Stimulated activated CD8-positive, alpha-beta memory T cell treated with anti-CD3 and anti-CD28 coated beads, Interleukin-12 subunit alpha, Interleukin-12 subunit beta, amount 100 ng/mL, for 1 hour (primary cell): ENCODE data around the gene PSMC6.
A peak's percentile ranks its signal among the peaks of the same experiment; 100 is the strongest.

ENCODE experiments used
- DNase-seq: peaks from one replicate; pipeline ENCODE4 v3.0.0-alpha.2; 2020; ENCODE audit warnings: low read depth

PSMC6 gene

DNA sequence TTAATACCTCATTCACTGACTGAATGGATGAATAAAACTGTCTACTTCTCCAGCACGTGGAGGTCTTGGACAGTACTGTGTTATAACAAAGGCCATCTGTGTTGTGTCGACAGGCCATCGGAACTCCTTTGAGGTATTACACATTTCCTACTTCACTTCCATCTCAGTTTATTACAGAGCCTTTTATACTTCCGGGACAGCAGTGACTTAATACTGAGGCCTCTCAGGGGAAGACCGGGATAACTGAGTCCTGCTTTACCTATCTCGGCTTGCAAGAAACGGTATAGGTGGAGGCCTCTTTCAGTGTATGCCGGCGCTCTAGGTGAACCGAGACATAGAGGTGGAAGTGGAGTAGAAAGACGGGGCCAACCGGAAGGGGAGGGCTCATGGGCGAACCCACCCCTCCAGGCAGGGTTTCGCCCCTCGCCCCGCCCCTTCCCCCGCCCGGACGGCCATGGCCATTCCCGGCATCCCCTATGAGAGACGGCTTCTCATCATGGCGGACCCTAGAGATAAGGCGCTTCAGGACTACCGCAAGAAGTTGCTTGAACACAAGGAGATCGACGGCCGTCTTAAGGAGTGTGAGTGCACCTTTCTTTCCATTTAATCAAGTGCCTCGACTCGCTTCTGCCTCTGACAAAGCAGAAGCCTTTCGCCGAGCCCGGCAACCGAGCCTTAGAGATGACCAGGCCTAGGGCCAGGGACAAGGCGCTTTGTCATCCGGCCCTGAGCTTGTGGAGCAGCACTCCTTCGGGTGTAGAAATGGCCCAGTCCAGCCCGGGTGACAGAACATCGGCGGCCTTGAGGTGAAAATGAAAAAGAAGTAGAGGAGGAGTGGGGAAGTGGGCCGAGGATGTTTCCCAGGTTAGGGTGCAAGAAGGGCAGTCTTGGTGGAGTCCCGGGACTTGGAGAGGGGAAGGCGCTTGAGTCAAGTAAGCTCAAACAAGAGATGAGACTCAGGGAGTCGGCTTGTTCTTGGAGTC lies at the start of gene PSMC6:
Gene PSMC6, plus strand, starts transcription at position 477 of the 983 bp plus-strand sequence. Its CDS starts 20 bp downstream, at position 497.
- peak; percentile 91 for DNase-seq

DNA sequence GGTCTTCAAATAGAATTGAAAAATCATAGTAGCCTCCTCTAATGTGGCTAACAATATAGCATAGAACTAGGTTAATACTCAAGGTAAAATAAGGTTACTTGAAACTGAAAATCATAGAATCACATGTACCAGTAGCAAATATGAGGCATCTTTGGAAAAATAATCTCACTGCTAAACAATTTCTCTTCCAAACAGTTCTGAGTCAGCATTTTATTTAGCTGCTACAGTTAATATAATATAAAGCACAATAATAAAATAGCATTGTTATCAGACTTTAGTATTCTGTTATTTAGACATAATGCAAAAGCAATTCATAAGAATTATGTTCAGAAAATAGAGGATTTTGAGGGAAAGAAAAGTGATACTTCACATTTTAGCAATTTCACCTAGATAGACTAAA lies 46.7 kb upstream of the PSMC6 start:
- DNase-seq = no peak

DNA sequence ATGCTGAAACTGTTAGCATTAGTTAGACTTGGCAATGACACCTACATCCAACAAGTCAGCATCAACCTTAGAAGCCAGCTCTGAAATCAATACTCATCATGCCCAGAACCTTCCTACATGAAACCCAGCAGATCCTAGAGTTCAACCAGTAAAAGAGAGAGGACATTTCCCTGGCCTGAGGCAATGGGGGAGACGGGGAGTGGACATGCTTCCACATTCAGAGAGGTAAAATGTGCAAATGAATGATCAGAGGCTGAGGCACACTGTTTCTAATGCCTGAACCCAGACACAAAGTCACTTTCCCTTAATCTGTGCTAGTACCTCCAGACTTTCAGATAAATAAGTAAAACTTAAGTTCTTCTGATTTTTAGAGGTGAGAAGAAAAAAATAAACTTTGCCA lies 46.2 kb upstream of the PSMC6 start:
- DNase-seq = no peak

DNA sequence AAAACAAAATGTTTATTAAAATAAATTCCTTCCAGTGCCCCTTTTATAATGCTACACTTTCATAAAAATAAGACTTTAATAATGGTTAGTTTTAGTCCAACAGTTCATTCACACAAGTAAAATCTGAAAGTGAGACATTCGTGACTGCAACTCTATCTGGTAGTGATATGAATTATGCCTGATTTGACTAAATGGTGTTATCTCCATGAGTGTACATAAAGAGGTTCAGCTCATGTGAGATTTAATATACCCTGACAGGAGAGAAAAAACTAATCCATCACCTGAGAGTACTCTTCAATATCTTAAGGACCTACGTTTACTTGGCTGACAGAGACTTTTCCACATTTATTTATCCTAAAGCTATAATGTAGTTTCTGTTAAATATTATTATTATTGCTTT lies 45.7 kb upstream of the PSMC6 start:
- DNase-seq = no peak

DNA sequence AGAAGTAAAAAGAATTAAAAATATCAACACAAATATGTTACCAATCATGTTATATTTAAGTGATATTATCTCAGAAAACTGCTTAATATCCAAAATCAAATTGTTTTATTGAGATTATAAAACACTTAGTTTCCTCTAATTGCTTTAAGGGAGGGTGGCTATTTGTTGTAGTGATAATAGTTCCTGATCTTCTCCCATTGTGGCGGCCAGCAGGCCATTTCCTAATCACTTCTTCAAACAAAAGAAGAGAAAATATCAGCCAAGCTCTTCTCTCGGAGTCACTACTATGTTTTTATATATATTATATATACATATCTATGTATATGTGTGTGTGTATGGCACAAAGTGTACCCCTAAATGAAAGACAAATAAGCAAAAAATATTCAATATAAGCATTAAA lies 43.1 kb upstream of the PSMC6 start:
- DNase-seq = no peak

DNA sequence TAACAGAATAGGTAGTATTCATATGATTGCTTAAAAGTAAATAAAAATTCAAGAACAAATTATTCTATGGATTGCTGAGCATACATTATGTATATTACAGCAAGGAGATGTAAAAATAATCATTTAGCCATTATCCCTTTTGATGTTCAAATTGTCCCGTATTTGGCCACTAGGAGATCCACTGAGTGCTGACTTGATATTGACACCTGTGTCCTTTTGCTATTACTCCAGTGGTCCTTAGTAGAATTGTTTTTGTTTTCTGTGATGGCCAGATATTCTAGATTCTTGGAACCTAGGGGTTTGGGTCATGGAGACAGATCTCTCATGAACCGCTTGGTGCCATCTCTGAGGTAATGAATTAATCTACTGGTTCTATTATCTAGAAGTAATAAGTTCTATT lies 28.4 kb upstream of the PSMC6 start:
- DNase-seq = no peak

DNA sequence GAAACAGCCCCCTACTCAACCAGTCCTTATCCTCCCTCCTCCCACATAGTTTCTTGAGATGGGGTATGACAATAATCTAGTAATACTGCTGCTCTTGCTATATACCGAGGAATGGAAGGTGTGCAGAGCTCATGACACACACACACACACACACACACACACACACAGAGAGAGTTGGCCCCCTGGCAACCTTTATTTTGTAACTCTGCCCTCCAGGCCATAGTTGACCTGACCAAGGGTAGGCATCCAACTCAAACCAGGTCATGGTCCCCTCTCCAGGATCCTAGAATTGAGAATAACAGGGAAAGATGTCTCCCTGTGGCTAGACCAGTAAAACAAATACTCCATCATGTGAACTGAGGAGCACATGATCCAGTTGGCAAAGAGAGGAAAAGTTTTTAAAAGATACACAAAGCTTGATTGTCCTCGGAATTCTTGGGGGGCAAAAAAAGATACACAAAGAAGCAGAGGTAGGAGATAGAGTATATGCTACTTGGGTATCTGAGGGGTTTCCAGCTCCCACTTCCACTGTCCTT lies 22.9 kb upstream of the PSMC6 start:
- DNase-seq = no peak

DNA sequence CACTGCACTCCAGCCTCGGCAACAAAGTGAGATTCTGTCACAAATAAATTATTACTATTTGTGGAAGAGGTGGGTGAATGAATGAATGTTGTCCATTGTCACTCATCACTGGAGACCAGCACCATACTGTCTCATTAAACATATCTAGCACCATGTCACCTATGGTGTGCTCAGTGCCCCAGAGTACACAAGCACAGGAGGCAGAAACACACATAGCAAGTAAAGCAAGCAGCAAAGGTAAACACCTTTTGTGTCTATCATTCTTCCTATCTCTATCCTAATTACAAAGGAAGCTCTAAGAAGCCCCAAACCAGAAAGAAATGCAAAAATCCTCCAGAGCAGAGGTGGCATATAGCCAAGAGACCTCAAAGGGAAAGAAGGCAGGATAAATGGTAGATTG lies 20.8 kb upstream of the PSMC6 start:
- no peak for DNase-seq

DNA sequence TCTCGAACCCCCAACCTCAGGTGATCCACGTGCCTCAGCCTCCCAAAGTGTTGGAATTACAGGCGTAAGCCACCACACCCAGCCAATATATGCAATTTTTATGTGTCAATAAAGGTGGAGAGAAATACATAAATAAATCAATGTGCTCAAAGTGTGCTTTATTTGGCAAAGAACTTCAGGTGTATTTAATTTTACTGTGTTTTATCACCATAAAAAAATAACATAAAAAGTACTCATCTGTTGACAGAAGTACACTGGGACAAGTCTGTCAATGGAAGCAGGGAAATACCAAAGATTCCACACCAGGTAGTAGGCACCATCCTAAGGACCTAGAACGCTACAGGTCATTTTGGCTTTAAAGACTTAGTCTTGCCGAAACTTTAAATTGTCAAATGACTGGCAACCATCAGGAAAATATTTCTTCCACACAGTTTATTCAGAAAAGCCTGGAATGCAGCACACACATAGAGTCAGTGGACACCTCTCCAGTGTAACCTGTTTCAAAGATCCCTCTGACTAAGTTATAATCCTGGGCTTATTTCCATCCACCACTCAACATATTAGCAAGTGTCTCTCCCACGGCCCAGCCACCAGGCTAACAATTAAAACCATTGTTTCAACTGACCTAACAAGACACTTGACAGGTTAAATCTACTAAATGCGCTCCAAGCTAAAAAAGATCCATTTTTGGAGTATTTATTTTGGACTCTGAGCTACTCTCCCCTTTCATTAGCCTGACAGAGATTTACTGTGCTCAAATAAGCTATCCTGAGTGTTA lies 15.8 kb upstream of the PSMC6 start:
- no peak for DNase-seq

DNA sequence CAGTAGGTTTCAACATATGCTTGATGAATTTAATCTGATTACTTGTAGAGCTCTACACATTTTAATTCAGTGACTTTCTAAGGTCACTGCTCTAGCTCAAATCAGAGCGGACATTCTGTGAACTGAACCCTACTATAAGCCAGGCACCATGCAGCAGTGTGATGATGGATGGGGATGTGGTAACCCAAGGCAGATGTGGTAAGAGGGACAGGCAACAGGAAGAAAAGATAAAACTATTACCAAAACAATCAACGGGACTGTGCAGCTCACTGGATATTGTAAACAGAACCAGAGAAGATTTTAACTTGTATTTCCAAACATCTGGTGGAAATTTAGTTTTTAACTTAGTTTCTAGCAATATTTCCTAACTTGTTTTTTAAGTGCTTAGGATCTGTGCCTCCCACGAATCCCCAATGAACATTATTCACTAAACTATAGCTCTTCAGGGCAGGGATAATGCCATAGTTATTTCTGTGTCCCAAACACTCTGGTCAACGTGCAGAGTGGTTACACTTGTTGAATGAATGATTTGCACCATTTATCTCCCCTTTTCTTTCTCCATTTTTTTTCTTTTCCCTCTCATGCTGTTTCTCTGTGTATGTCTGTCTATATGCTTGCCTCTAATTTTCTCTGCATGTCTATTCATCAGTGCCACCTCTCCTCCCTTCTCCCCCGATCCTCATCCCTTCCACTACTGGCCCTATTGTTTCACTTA lies 14.6 kb upstream of the PSMC6 start:
- no peak for DNase-seq

DNA sequence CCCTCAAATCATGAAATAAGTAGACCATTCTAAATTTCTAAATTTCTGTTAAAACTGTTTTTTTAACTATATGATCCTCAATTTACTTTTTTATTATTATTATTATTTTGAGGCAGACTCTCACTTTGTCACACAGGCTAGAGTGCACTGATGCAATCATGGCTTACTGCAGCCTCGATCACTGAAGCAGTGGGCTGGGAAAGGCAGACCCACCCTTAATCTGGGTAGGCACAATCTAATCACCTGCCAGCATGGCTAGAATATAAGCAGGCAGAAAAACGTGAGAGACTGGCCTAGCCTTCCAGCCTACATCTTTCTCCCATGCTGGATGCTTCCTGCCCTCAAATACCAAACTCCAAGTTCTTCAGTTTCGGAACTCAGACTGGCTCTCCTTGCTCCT lies 14.0 kb upstream of the PSMC6 start:
- DNase-seq = no peak

DNA sequence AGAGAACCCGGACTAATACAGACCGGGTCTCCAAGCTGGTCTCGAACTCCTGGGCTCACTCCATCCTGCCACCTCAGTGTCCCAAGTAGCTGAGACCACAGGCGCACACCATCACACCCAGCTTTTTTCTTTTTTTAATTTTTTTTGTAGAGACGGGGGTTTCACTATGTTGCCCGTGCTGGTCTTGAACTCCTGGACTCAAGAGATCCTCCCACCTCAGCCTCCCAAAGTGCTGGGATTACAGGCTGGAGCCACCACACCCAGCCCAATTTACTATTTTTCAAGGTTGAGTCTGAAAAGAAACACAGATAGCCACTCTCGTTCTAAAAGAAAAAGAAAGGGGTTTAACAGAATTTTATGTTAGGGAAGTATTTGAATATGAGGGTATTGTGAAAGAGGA lies 13.5 kb upstream of the PSMC6 start:
- no peak for DNase-seq

DNA sequence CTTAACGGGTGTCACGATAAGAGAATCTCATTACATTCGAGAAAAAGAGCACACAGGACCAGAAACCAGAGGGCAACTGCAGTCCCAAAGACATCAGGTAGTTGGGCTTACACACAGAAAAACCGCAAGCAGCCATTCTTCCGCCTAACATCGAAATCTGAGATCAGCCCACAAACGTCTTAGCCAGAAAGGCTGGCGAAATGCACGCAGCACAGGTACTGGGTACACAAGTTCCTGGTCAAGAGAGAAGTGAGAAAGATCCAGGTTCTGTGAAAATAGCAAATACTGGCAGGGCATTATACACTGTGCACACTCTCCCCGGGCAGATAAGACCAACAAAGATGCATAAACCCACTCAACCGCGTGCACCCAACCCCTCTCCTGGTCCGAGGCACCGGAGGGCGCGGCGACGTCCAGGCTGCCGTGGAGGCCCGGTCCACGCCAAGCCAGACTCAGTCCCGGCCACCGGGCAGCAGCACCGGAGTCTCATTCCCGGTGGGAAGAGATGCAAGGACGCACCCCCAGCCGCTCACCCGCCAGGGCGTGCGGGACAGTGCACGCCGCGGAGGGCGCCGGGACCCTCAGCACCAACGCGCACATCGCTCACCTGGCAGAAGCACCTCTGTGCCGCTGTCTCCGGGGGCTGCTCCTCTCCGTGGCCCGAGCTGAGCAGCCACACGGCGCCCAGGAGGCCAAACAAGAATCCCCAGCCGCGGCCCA lies 12.1 kb upstream of the PSMC6 start:
- no peak for DNase-seq

DNA sequence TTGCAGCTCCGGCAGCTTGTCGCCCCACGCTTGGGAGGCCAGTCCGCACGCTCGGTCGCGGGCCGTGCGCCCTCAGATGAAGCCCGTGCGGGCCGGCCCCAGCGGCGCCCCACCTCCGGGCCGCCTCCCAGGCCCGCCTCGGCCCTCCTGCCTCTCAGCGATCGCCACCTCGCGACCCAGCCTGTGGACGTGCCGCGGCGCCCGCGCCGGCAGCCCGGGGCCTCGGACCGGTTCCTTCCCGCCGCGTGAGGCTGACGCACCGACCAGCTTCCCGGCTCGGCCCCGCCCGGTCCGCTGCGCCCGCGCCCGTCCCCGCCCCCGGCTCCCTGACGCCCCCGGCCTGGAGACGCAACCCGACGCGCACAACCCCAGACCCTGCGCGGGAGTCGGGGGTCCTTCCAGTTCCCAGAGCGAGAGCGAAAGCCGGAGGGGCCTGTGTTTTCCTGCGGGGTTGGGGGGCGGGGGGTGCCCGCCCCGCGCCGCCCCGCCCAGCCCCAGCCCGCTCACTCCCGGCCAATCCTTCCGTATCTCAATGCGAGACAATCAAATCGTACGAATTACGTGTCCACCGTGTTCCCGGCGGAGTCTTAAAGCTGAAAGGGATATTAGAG lies 11.4 kb upstream of the PSMC6 start, which contains the start of gene ERO1A:
Gene ERO1A, minus strand, starts transcription at position 78 of the 611 bp plus-strand sequence. Its CDS starts 77 bp downstream, at position 1.
- peak; percentile 26 for DNase-seq

DNA sequence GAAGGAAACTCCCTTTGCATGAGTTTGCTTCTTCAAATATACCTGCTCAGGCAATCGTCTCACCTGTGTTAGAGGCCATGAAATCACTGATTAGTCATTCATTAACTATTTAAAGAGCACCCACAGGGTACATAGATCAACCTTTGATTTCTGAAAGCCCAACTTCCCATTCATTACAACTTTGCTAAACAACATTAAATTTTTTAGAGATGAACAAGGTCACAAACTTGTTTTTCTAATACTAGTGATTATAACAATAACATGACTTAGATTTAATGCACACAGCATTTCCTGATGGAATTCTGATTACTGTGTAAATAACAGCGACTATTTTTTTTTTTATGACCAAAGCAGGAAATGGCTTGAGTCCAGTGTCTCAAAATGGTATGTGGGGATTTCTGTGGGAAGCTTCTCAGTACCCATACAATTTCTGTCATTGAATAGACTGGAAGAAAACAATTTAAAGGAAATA lies 6.3 kb upstream of the PSMC6 start:
- no peak for DNase-seq

DNA sequence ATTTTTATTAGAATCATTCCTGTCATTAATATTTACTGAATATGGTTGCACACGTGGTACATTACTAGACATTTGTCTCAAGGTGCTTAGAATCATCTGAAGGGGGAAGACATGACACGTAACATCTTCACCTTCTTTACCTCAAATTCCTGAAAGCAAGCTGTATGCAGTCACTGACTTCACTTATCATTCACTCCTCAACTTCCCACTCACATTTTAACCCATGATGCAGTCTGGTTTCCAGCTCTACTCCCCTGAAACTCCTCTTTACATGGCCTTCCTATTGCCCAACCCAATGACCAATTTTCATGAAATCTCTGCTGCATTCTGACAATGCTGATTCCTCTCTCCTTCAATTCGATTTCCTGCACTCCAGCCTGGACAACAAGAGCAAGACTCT lies 5.8 kb upstream of the PSMC6 start:
- DNase-seq = no peak

DNA sequence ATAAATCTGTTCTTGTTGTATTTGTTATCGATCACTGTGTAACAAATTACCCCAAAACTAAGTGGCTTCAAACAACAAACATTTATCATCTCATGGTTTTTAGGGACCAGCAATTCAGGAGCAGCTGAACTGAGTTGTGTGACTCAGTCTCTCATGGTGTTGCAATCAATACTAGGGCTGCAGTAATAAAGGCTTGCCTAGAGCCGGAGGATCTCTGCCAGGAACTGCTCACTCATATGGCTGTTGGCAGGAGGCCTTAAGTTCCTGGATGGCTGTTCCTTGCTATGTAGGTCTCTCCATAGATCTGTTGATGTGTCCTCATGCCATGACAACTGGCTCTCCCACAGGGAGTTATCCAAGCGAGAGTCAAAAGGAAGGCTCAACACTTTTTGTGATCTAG lies 3.8 kb upstream of the PSMC6 start:
- DNase-seq = no peak

DNA sequence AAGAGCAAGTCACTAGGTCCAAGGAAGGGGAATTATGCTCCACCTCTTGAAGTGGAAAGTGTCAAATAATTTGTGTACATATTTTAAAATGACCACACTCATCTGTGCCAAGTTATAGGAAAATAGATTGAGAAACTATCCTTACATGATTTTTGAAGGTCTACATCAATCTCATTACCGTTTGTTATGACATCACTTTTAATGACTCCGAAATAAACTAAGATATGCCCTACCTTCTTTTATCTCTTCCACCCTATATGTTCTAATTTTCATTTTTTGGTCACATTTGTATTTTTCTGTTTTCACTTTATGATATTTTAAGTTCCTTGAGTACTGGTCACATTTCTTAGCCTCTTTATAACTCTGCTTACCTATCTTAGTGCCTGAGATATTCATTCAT lies 3.3 kb upstream of the PSMC6 start:
- DNase-seq = no peak

DNA sequence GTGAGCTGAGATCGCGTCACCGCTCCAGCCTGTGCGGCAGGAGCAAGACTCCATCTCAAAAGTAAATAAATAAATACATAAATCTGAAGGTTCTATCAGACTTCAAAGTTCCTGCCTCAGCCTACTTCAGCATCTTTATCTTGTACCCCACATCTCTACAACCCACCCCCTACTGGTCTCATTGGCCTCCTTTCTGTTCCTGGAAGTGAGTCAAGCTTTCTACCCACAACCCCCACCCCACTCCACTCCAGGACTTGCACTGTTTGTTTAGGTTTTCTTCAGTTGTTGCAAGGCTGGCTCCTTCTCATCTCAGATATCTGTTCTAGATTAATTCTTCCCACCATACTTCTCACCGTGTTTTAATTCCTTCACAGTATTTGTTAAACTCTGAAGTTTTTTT lies 714 bp upstream of the PSMC6 start:
- DNase-seq = no peak

DNA sequence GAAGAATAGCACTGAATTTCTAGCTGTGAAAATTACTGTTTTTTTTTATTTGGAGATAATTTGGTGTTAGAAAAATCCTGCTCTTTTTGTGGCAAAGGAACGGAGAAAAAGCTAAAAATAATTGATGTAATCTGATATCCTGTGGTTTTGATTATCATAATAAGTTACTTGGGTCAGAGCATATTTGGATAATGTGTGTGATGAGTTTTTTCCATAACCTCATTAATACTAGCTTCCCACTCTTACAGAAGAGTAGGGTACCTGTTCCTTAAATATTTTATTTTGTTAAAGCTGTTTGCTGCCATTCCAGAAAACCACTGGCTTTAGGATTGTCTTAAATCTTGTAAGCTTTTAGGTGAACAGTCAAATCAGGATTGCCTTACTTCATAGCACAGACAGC lies 4.7 kb downstream of the PSMC6 start:
- DNase-seq = no peak

DNA sequence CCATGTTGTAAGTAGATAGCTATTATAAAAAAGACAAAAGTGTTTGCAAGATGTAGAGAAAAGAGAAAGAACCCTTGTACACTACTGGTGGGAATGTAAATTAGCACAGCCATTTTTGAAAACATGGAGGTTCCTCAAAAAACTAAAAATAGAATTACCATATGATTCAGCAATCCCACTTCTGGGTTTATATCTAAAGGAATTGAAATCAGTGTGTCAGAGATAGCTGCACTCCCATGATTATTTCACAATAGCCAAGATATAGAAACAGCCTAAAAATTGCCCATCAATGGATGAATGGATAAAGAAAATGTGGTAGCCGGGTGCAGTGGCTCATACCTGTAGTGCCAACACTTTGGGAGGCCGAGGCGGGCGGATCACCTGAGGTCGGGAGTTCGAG lies 9.2 kb downstream of the PSMC6 start:
- no peak for DNase-seq
